ENCODE results near the gene PLXNA4.

The PLXNA4 gene

DNA sequence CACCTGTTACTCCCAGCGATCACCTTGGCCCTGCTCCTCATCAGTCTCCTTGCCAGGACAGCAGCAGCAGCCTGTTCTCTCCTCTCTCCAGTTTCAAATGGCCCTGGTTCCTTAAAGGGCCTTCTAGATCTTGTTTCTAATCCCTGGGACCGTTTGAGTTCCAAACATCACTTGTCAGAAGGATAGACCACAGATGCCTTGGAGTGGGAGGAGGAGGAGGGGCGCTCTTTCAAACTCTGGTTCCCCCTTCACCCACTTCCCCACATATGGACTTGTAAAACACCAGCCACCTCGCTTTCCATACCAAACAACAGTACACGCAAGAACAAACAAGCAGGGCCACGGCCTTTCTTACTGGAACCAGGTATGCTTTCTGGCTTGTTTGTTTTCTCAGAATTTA is 104.8 kb downstream of the PLXNA4 start:
- Mint-ChIP-seq H3K36me3 (peaks cover 1% of the 10 kb centered on the region), H3K27ac (no peak overlapping the region), H3K4me1 (peaks cover 42% of the 10 kb centered on the region), H3K4me3 (no peak overlapping the region), H3K9me3 (no peaks in the 10 kb centered on the region), H3K27me3 (no peaks in the 10 kb centered on the region)

GRCh38 chr7:132469681-132470080 is 106.6 kb downstream of the PLXNA4 start:
- Mint-ChIP-seq H3K9me3 (no peaks in the 10 kb centered on the region), H3K36me3 (peaks cover 1% of the 10 kb centered on the region), H3K27ac (no peak overlapping the region), H3K27me3 (no peaks in the 10 kb centered on the region), H3K4me1 (peaks cover 40% of the 10 kb centered on the region), H3K4me3 (no peak overlapping the region)

- peaks cover 36% of the 10 kb centered on the region for H3K4me1 Mint-ChIP-seq
- H3K27me3 Mint-ChIP-seq, result no peaks in the 10 kb centered on the region
- H3K36me3 Mint-ChIP-seq, result peaks cover 1% of the 10 kb centered on the region
- H3K4me3 Mint-ChIP-seq, result no peak overlapping the region
- H3K27ac Mint-ChIP-seq, result no peak overlapping the region
- H3K9me3 Mint-ChIP-seq, result no peaks in the 10 kb centered on the region
Observed at GRCh38 chr7:132469264-132469663, 107.0 kb downstream of the PLXNA4 start.

DNA sequence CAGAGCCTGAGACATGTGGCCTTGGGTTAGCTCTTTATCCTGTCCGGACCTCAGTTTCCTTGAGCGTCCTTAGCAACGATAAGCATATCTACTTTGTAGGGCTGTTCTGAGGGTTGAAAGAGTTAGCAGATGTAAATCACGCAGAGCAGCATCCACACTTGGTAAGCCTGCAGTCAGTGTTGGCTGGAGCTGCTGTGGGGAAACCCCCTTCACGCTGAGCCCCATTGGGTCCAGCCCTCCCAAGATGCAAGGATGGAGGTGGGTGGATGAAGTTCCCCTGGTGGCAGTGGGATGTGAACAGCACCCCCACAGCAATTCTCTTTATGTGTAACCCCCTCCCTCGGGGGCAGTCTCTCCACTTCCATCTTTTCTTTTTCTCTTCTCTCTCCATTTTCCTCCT is 109.9 kb downstream of the PLXNA4 start:
- Mint-ChIP-seq H3K9me3 (no peaks in the 10 kb centered on the region), H3K4me3 (no peak overlapping the region), H3K36me3 (peaks cover 1% of the 10 kb centered on the region), H3K27me3 (no peaks in the 10 kb centered on the region), H3K4me1 (peaks cover 30% of the 10 kb centered on the region), H3K27ac (no peak overlapping the region)

DNA sequence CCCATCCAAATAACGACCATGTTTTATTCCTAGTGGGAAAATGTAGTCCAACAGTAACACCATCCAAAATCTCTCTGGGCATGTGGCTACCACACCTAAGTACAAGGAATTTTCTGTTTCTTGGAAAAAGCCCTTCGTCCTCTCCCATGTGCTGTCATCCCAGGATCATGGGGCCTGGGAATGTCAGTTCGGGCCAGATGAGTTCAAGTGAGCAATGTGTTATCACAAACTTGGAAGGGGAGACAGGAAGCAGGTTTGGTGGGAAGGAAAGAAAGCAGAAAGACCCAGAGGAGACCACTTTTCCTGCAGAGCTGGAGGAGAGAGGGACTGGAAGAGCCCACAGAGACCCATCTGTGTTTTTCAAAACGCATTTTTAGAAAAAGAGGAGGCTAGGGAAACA is 110.8 kb downstream of the PLXNA4 start:
- H3K9me3 Mint-ChIP-seq, result no peaks in the 10 kb centered on the region
- H3K27ac Mint-ChIP-seq, result no peak overlapping the region
- H3K4me3 Mint-ChIP-seq, result no peak overlapping the region
- peaks cover 1% of the 10 kb centered on the region for H3K36me3 Mint-ChIP-seq
- H3K27me3 Mint-ChIP-seq, result no peaks in the 10 kb centered on the region
- peaks cover 35% of the 10 kb centered on the region for H3K4me1 Mint-ChIP-seq

- H3K4me3 Mint-ChIP-seq, result no peak overlapping the region
- H3K27me3 Mint-ChIP-seq, result no peaks in the 10 kb centered on the region
- peaks cover 1% of the 10 kb centered on the region for H3K36me3 Mint-ChIP-seq
- no peak overlapping the region for H3K27ac Mint-ChIP-seq
- H3K9me3 Mint-ChIP-seq, result no peaks in the 10 kb centered on the region
- H3K4me1 Mint-ChIP-seq, result peaks cover 34% of the 10 kb centered on the region
Observed at GRCh38 chr7:132464740-132465139, 111.5 kb downstream of the PLXNA4 start.

- Mint-ChIP-seq H3K4me3 (no peak overlapping the region), H3K27ac (no peak overlapping the region), H3K36me3 (peaks cover 1% of the 10 kb centered on the region), H3K9me3 (no peaks in the 10 kb centered on the region), H3K4me1 (peaks cover 34% of the 10 kb centered on the region), H3K27me3 (no peaks in the 10 kb centered on the region)
Observed at GRCh38 chr7:132463922-132464321, 112.3 kb downstream of the PLXNA4 start.

- Mint-ChIP-seq H3K36me3 (peaks cover 1% of the 10 kb centered on the region), H3K9me3 (no peaks in the 10 kb centered on the region), H3K27ac (no peak overlapping the region), H3K4me1 (peaks cover 34% of the 10 kb centered on the region), H3K4me3 (no peak overlapping the region), H3K27me3 (no peaks in the 10 kb centered on the region)
Observed at GRCh38 chr7:132462478-132462877, 113.8 kb downstream of the PLXNA4 start.

- Mint-ChIP-seq H3K9me3 (no peaks in the 10 kb centered on the region), H3K4me3 (peak overlapping the region; percentile 31), H3K27me3 (no peaks in the 10 kb centered on the region), H3K4me1 (peaks cover 39% of the 10 kb centered on the region), H3K36me3 (no peaks in the 10 kb centered on the region), H3K27ac (peak overlapping the region; percentile 70)
Observed at GRCh38 chr7:132461032-132461592, 115.2 kb downstream of the PLXNA4 start.

GRCh38 chr7:132458729-132459128 is 117.5 kb downstream of the PLXNA4 start:
- no peaks in the 10 kb centered on the region for H3K36me3 Mint-ChIP-seq
- no peak overlapping the region for H3K27ac Mint-ChIP-seq
- H3K27me3 Mint-ChIP-seq, result no peaks in the 10 kb centered on the region
- peaks cover 54% of the 10 kb centered on the region for H3K4me1 Mint-ChIP-seq
- no peaks in the 10 kb centered on the region for H3K9me3 Mint-ChIP-seq
- no peak overlapping the region for H3K4me3 Mint-ChIP-seq

- Mint-ChIP-seq H3K4me3 (no peak overlapping the region), H3K36me3 (no peaks in the 10 kb centered on the region), H3K9me3 (no peaks in the 10 kb centered on the region), H3K27me3 (no peaks in the 10 kb centered on the region), H3K4me1 (peaks cover 53% of the 10 kb centered on the region), H3K27ac (no peak overlapping the region)
Observed at GRCh38 chr7:132457658-132458057, 118.6 kb downstream of the PLXNA4 start.

- peaks cover 47% of the 10 kb centered on the region for H3K4me1 Mint-ChIP-seq
- H3K27ac Mint-ChIP-seq, result peak overlapping the region; percentile 52
- H3K9me3 Mint-ChIP-seq, result no peaks in the 10 kb centered on the region
Observed at GRCh38 chr7:132456418-132456817, 119.9 kb downstream of the PLXNA4 start.

GRCh38 chr7:132455378-132455777 is 120.9 kb downstream of the PLXNA4 start:
- Mint-ChIP-seq H3K36me3 (no peaks in the 10 kb centered on the region), H3K4me3 (no peak overlapping the region), H3K27me3 (no peaks in the 10 kb centered on the region), H3K4me1 (peaks cover 47% of the 10 kb centered on the region), H3K27ac (no peak overlapping the region), H3K9me3 (no peaks in the 10 kb centered on the region)

More at GRCh38 chr7:132456418-132456817, 119.9 kb downstream of the PLXNA4 start:
- Mint-ChIP-seq H3K36me3 (no peaks in the 10 kb centered on the region), H3K4me3 (no peak overlapping the region), H3K27me3 (no peaks in the 10 kb centered on the region)

- H3K4me3 Mint-ChIP-seq, result no peak overlapping the region
Observed at GRCh38 chr7:132453826-132454225, 122.4 kb downstream of the PLXNA4 start.

GRCh38 chr7:132451161-132451560 is 125.1 kb downstream of the PLXNA4 start:
- Mint-ChIP-seq H3K27ac (no peak overlapping the region), H3K4me3 (no peak overlapping the region), H3K36me3 (no peaks in the 10 kb centered on the region), H3K27me3 (no peaks in the 10 kb centered on the region), H3K4me1 (peaks cover 57% of the 10 kb centered on the region), H3K9me3 (no peaks in the 10 kb centered on the region)

More at GRCh38 chr7:132453826-132454225, 122.4 kb downstream of the PLXNA4 start:
- no peaks in the 10 kb centered on the region for H3K9me3 Mint-ChIP-seq
- H3K36me3 Mint-ChIP-seq, result no peaks in the 10 kb centered on the region
- H3K27me3 Mint-ChIP-seq, result no peaks in the 10 kb centered on the region
- peaks cover 54% of the 10 kb centered on the region for H3K4me1 Mint-ChIP-seq
- no peak overlapping the region for H3K27ac Mint-ChIP-seq

- H3K4me3 Mint-ChIP-seq, result no peak overlapping the region
- H3K27me3 Mint-ChIP-seq, result no peaks in the 10 kb centered on the region
- H3K4me1 Mint-ChIP-seq, result peaks cover 60% of the 10 kb centered on the region
- H3K27ac Mint-ChIP-seq, result no peak overlapping the region
- H3K9me3 Mint-ChIP-seq, result no peaks in the 10 kb centered on the region
- H3K36me3 Mint-ChIP-seq, result no peaks in the 10 kb centered on the region
Observed at GRCh38 chr7:132450696-132451095, 125.6 kb downstream of the PLXNA4 start.

- Mint-ChIP-seq H3K36me3 (peaks cover 1% of the 10 kb centered on the region), H3K27ac (no peak overlapping the region), H3K9me3 (no peaks in the 10 kb centered on the region), H3K4me1 (peaks cover 58% of the 10 kb centered on the region), H3K4me3 (no peak overlapping the region), H3K27me3 (no peaks in the 10 kb centered on the region)
Observed at GRCh38 chr7:132450188-132450587, 126.1 kb downstream of the PLXNA4 start.
